ENCODE data around the gene ADAMTS1.

Gene ADAMTS1

DNA sequence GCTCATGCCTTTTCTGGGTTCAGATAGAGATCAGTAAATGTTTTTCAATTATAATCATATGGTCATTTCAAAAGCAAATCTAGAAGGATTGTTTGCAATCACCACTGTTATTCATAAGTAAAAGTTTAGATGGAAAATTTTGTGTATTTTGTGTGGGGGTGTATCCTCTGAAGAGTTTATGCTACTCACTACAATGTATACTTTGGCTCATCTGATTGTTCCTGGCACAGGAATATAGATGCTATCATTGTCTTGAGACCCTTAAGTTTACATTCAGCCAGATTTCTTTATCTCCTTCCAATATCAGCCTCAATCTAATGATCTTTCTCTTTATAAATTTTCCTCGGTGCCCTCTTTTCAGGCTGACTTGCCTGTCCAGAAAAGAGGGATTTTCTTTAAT, 33.0 kb downstream of the ADAMTS1 start:
- TF ChIP-seq PATZ1 (CRISPR knock-in tag; IDR thresholded peaks at IDR 0.05; ENCODE audit: borderline replicate concordance), result no peak
- TF ChIP-seq, protein P1, sequence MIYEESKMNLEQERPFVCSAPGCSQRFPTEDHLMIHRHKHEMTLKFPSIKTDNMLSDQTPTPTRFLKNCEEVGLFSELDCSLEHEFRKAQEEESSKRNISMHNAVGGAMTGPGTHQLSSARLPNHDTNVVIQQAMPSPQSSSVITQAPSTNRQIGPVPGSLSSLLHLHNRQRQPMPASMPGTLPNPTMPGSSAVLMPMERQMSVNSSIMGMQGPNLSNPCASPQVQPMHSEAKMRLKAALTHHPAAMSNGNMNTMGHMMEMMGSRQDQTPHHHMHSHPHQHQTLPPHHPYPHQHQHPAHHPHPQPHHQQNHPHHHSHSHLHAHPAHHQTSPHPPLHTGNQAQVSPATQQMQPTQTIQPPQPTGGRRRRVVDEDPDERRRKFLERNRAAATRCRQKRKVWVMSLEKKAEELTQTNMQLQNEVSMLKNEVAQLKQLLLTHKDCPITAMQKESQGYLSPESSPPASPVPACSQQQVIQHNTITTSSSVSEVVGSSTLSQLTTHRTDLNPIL (CRISPR knock-in tag; IDR thresholded peaks at IDR 0.05; ENCODE audit: low read depth), result no peak
- no peak for TF ChIP-seq RARB (CRISPR knock-in tag; IDR thresholded peaks at IDR 0.05)
- TF ChIP-seq CSDC2 (CRISPR knock-in tag; IDR thresholded peaks at IDR 0.05), result no peak
- TF ChIP-seq TOX (CRISPR knock-in tag; IDR thresholded peaks at IDR 0.05; ENCODE audit: borderline replicate concordance), result no peak
- no peak for TF ChIP-seq ZNF8 (CRISPR knock-in tag; IDR thresholded peaks at IDR 0.05)
- no peak for TF ChIP-seq BACH2 (CRISPR knock-in tag; IDR thresholded peaks at IDR 0.05; ENCODE audit: borderline replicate concordance)
- TF ChIP-seq ISL1 (CRISPR knock-in tag; IDR thresholded peaks at IDR 0.05), result no peak
- TF ChIP-seq ARNTL (CRISPR knock-in tag; IDR thresholded peaks at IDR 0.05; ENCODE audit: borderline replicate concordance, low read depth), result no peak
- TF ChIP-seq GLIS3 (CRISPR knock-in tag; IDR thresholded peaks at IDR 0.05), result no peak
- no peak for ATAC-seq

DNA sequence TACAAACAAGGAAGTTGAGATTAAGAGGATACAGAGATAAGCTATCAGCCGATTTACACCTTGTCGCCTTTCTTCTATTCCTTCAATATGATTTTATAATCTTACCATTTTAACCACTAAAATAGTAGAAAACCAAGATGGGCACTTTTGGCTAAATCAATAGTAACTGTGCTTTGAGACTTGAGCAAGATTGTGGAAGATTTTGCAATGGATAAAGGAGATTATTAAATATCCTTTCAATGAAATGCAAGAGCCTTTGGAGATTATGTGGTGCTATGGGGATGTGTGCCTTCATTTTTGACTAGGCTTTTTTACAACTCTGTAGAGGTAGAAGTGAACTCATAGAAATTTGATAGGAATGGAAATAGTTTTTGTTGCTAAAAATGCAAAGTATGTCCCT, 33.7 kb downstream of the ADAMTS1 start:
- ATAC-seq, result no peak
- TF ChIP-seq TCF4 (CRISPR knock-in tag; IDR thresholded peaks at IDR 0.05; ENCODE audit: borderline replicate concordance) (no peak), ZNF565 (CRISPR knock-in tag; conservative IDR thresholded peaks at IDR 0.05; ENCODE audit: low read depth) (no peak), SNAI2 (CRISPR knock-in tag; IDR thresholded peaks at IDR 0.05) (no peak), ZNF70 (CRISPR knock-in tag; IDR thresholded peaks at IDR 0.05) (no peak), RARB (CRISPR knock-in tag; IDR thresholded peaks at IDR 0.05) (no peak), TOX (CRISPR knock-in tag; IDR thresholded peaks at IDR 0.05; ENCODE audit: borderline replicate concordance) (no peak), ZNF8 (CRISPR knock-in tag; IDR thresholded peaks at IDR 0.05) (no peak), ZFP3 (CRISPR knock-in tag; IDR thresholded peaks at IDR 0.05) (no peak), ZFP30 (CRISPR knock-in tag; IDR thresholded peaks at IDR 0.05) (no peak), CSDC2 (CRISPR knock-in tag; IDR thresholded peaks at IDR 0.05) (no peak), PPARA (CRISPR knock-in tag; IDR thresholded peaks at IDR 0.05; ENCODE audit: borderline replicate concordance) (no peak), PATZ1 (CRISPR knock-in tag; IDR thresholded peaks at IDR 0.05; ENCODE audit: borderline replicate concordance) (no peak)
- TF ChIP-seq, protein P2, sequence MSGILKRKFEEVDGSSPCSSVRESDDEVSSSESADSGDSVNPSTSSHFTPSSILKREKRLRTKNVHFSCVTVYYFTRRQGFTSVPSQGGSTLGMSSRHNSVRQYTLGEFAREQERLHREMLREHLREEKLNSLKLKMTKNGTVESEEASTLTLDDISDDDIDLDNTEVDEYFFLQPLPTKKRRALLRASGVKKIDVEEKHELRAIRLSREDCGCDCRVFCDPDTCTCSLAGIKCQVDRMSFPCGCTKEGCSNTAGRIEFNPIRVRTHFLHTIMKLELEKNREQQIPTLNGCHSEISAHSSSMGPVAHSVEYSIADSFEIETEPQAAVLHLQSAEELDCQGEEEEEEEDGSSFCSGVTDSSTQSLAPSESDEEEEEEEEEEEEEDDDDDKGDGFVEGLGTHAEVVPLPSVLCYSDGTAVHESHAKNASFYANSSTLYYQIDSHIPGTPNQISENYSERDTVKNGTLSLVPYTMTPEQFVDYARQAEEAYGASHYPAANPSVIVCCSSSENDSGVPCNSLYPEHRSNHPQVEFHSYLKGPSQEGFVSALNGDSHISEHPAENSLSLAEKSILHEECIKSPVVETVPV (CRISPR knock-in tag; IDR thresholded peaks at IDR 0.05), result no peak

GRCh38 chr21:26810676-26811415, 34.4 kb downstream of the ADAMTS1 start:
- TF ChIP-seq, protein P1 (CRISPR knock-in tag; IDR thresholded peaks at IDR 0.05; ENCODE audit: low read depth), result no peak
- TF ChIP-seq GLIS3 (CRISPR knock-in tag; IDR thresholded peaks at IDR 0.05) (no peak), TCF4 (CRISPR knock-in tag; IDR thresholded peaks at IDR 0.05; ENCODE audit: borderline replicate concordance) (no peak), ZFP30 (CRISPR knock-in tag; IDR thresholded peaks at IDR 0.05) (no peak)
- ATAC-seq, result no peak

DNA sequence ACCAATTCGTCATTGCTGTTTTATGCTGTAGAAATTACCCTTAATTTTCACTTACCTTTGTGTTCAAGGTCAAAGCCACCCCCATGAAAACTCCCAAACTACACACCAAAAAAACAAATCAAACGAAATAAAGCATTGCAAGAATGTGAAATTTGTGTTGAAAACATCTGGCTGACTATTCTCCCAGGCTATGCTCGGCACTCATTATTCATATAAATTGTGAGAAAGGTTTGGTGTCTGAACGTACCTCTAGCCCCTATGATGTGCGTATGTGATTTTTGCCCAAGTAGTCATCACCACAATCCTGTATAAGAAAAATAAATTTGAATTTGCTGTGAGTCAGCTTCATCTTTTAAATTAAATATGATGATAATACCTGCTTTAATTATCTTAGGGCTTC, 34.9 kb downstream of the ADAMTS1 start:
- no peak for ATAC-seq
- TF ChIP-seq ZFP3 (CRISPR knock-in tag; IDR thresholded peaks at IDR 0.05), result no peak
- no peak for TF ChIP-seq PATZ1 (CRISPR knock-in tag; IDR thresholded peaks at IDR 0.05; ENCODE audit: borderline replicate concordance)
- TF ChIP-seq PPARA (CRISPR knock-in tag; IDR thresholded peaks at IDR 0.05; ENCODE audit: borderline replicate concordance), result no peak
- TF ChIP-seq ZNF8 (CRISPR knock-in tag; IDR thresholded peaks at IDR 0.05), result no peak
- TF ChIP-seq ZFP30 (CRISPR knock-in tag; IDR thresholded peaks at IDR 0.05), result no peak
